T-helper 2 cell treated with Interferon-gamma antibody and Interleukin-4, amounts not matched to agents 5 μg/mL and 100 μg/mL, for 36 hours (primary cell): Measurements from ENCODE around the gene AKR1C3.

Source experiments
- DNase-seq: peaks from one replicate; pipeline ENCODE4 v3.0.0; 2021; ENCODE audit warnings: low spot score
- H3K27ac Mint-ChIP-seq: one replicate; pipeline ENCODE4 v1.8.0; 2021; ENCODE audit warnings: mild to moderate bottlenecking, mixed read lengths
- H3K27me3 Mint-ChIP-seq: one replicate; pipeline ENCODE4 v1.8.0; 2021; ENCODE audit warnings: low read depth, mixed read lengths
- H3K36me3 Mint-ChIP-seq: one replicate; pipeline ENCODE4 v1.8.0; 2021; ENCODE audit warnings: low read depth, mixed read lengths
- H3K4me1 Mint-ChIP-seq: one replicate; pipeline ENCODE4 v1.8.0; 2021; ENCODE audit warnings: low read depth, mixed read lengths
- H3K4me3 Mint-ChIP-seq: one replicate; pipeline ENCODE4 v1.8.0; 2022; ENCODE audit warnings: mild to moderate bottlenecking, moderate library complexity, mixed read lengths
- H3K9me3 Mint-ChIP-seq: one replicate; pipeline ENCODE4 v1.8.0; 2021; ENCODE audit warnings: mixed read lengths

The AKR1C3 gene

DNA sequence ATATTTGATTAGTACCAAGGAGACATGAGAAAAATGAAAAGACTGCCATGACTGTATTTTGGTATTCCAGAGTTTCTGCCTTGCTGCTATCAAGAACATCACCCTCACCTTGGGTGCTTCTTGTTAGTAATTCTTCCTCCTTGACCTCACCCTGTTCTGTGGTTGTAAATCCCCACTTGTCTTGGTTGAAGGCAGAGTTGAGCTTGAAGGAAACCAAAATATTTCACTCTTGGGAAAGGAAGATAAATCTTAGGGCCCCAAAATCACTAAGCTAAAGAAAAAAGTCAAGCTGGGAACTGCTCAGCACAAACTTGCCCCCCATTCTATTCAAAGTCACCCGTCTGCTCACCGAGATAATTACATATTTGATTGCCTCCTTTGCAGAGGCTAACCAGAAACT lies 20.6 kb upstream of the AKR1C3 start:
- Mint-ChIP-seq H3K27me3 (no peaks in the 10 kb centered on the region), H3K4me3 (no peak overlapping the region)

DNA sequence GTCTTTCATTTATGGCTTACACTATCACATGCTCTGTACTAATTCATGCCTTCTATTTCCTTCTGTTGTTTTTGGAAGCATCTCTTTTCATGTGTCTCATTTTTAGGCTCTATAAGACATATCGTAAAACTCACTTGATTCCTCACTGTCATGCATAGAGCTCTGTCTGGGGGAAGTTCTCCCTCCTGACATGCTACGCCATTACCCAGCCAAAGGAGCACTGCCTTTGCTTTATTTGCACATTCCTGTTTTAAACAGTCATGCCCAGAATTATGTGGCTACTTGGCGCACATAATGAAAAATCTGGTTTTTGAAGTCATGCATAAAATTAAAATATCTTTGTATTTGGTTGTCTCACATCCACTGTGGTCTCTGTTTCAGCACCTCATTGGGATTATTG lies 17.6 kb upstream of the AKR1C3 start:
- Mint-ChIP-seq H3K4me3 (no peak overlapping the region), H3K27ac (no peak overlapping the region), H3K27me3 (no peaks in the 10 kb centered on the region), H3K4me1 (no peaks in the 10 kb centered on the region), H3K36me3 (no peaks in the 10 kb centered on the region), H3K9me3 (no peaks in the 10 kb centered on the region)
- no peak for DNase-seq

More for the DNA sequence above, 20.6 kb upstream of the AKR1C3 start:
- no peaks in the 10 kb centered on the region for H3K36me3 Mint-ChIP-seq
- H3K27ac Mint-ChIP-seq: no peak overlapping the region
- no peaks in the 10 kb centered on the region for H3K4me1 Mint-ChIP-seq
- H3K9me3 Mint-ChIP-seq: peaks cover 5% of the 10 kb centered on the region
- no peak for DNase-seq

DNA sequence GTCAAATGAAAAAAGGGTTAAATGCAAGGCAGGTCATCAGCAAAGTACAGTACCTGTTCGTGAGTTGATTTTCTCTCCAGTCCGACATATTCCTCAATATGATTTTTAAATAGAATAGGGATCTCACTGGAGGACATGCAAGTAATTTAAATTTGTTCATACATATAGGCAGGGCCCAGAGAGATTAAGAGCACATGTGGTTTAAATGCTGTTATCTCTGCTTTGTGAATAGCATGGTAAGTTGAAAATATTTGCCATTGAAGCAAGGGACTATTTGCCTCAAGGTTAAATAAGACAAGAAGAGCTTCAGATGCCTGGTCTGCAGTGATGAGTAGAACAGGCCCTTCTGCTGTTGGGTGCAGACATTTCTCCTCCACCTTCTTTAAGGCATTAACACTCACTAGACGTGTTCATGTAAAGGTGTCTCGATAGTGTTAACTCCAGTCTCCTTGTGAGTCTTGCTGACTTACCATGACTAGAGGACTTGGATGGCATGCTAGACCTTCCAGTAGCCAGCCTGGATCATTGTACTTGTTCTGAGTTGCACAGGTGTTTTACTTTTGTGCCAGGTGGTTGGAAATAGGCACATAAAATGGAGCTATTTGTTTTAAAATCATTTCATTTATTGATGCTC lies 15.6 kb upstream of the AKR1C3 start:
- no peaks in the 10 kb centered on the region for H3K36me3 Mint-ChIP-seq
- H3K27ac Mint-ChIP-seq: no peak overlapping the region
- DNase-seq: no peak
- no peak overlapping the region for H3K4me3 Mint-ChIP-seq
- no peaks in the 10 kb centered on the region for H3K27me3 Mint-ChIP-seq
- H3K4me1 Mint-ChIP-seq: no peaks in the 10 kb centered on the region
- no peaks in the 10 kb centered on the region for H3K9me3 Mint-ChIP-seq

GRCh38 chr10:5079306-5079830 lies 14.8 kb upstream of the AKR1C3 start:
- DNase-seq: no peak
- no peaks in the 10 kb centered on the region for H3K4me1 Mint-ChIP-seq
- H3K36me3 Mint-ChIP-seq: no peaks in the 10 kb centered on the region
- no peaks in the 10 kb centered on the region for H3K9me3 Mint-ChIP-seq
- H3K4me3 Mint-ChIP-seq: no peak overlapping the region
- H3K27me3 Mint-ChIP-seq: no peaks in the 10 kb centered on the region
- H3K27ac Mint-ChIP-seq: no peak overlapping the region

- no peak for DNase-seq
- H3K27me3 Mint-ChIP-seq: no peaks in the 10 kb centered on the region
- no peaks in the 10 kb centered on the region for H3K36me3 Mint-ChIP-seq
- no peaks in the 10 kb centered on the region for H3K4me1 Mint-ChIP-seq
- H3K27ac Mint-ChIP-seq: no peak overlapping the region
- no peaks in the 10 kb centered on the region for H3K9me3 Mint-ChIP-seq
- H3K4me3 Mint-ChIP-seq: no peak overlapping the region
Observed at GRCh38 chr10:5079836-5080235, 14.4 kb upstream of the AKR1C3 start.

DNA sequence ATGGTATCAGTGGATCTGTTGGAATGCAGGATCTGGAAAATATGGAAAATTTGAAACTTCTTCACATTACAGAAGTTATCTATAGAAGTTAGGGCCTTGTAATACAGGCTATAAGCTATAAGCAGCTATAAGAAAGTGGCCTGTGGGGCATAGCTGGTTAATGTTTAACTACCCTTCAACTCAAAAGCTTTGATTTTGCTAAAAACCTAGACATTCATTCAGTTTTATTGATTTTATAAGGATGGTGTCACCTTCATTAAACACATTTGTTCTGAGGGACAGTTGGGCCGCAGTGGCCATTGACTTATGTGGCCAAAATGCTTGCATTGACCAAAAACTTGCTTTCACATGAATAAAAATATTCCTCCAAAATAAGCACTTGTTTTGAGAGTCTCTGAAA lies 13.1 kb upstream of the AKR1C3 start:
- Mint-ChIP-seq H3K4me1 (no peaks in the 10 kb centered on the region), H3K27ac (no peak overlapping the region), H3K4me3 (no peak overlapping the region), H3K27me3 (no peaks in the 10 kb centered on the region), H3K9me3 (no peaks in the 10 kb centered on the region), H3K36me3 (no peaks in the 10 kb centered on the region)
- DNase-seq: no peak

GRCh38 chr10:5088703-5089261 lies 5.4 kb upstream of the AKR1C3 start:
- Mint-ChIP-seq H3K4me3 (no peak overlapping the region), H3K9me3 (no peaks in the 10 kb centered on the region), H3K4me1 (peaks cover 2% of the 10 kb centered on the region), H3K27me3 (peaks cover 9% of the 10 kb centered on the region), H3K36me3 (no peaks in the 10 kb centered on the region), H3K27ac (no peak overlapping the region)
- no peak for DNase-seq

- Mint-ChIP-seq H3K27ac (no peak overlapping the region), H3K4me3 (no peak overlapping the region), H3K4me1 (peaks cover 4% of the 10 kb centered on the region), H3K27me3 (peaks cover 12% of the 10 kb centered on the region), H3K9me3 (no peaks in the 10 kb centered on the region), H3K36me3 (no peaks in the 10 kb centered on the region)
- no peak for DNase-seq
Observed at GRCh38 chr10:5089865-5090264, 4.3 kb upstream of the AKR1C3 start.

DNA sequence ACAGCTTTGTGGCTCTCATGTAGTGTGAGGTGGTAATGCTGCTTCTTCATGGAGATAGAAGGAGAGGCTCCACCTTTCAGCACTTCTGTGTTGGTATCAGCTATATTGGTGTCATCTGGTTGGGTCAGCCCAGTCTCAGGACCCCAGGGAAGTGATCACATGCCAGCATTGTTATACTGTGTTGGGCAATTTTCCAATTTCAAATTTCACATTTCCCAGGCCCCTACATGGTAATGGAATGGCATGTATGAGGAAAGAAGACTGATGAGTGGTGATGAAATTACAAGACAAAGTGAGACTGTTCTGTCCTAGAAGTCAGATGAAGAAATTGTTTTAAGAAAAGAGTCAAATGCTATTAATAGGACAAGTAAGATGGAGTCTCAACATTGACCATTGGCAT lies 3.7 kb upstream of the AKR1C3 start:
- Mint-ChIP-seq H3K4me3 (no peak overlapping the region), H3K4me1 (peaks cover 6% of the 10 kb centered on the region), H3K27me3 (peaks cover 12% of the 10 kb centered on the region), H3K9me3 (no peaks in the 10 kb centered on the region), H3K27ac (no peak overlapping the region), H3K36me3 (no peaks in the 10 kb centered on the region)
- no peak for DNase-seq

DNA sequence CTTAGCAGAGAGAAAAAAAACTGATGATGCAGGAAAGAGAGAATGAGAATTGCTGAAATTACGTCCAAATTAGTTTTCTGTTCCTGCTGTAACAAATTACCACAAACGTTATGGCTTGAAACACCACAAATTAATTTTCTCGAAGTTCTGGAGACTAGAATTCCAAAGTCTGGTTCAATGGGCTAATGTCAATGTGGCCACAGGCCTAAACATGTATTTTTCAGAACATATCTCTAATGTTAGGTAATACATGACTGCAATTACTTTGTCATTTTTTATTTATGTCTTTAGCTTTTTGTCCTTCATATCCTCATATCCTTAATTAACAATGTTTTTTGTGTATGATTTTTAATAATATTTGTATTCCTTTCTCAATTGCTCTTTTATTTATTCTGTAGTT lies 3.0 kb upstream of the AKR1C3 start:
- H3K27ac Mint-ChIP-seq: no peak overlapping the region
- no peak overlapping the region for H3K4me3 Mint-ChIP-seq
- H3K4me1 Mint-ChIP-seq: peaks cover 6% of the 10 kb centered on the region
- H3K27me3 Mint-ChIP-seq: peaks cover 12% of the 10 kb centered on the region
- no peaks in the 10 kb centered on the region for H3K9me3 Mint-ChIP-seq
- no peaks in the 10 kb centered on the region for H3K36me3 Mint-ChIP-seq
- DNase-seq: no peak

DNA sequence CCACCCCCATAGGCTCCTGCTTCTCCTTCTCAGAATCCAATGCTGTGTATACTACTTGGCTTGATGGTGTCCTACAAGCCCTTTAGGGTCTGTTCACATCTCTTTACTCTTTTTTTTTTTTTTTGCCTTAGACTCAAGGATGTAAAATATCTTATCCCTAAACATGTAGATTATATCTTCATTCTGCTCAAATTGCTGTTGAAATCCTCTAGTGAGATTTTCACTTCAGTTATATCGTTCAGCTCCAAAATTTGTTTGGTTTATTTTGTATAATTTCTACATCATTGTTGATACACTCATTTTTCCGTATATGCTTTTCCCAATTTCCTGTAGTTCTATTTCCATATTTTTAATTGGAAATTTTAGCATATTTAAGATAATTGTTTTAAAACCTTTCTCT lies 1.8 kb upstream of the AKR1C3 start:
- Mint-ChIP-seq H3K4me3 (no peak overlapping the region), H3K4me1 (peaks cover 6% of the 10 kb centered on the region), H3K9me3 (no peaks in the 10 kb centered on the region), H3K27me3 (peaks cover 13% of the 10 kb centered on the region), H3K36me3 (no peaks in the 10 kb centered on the region), H3K27ac (no peak overlapping the region)
- DNase-seq: no peak

- H3K4me1 Mint-ChIP-seq: peaks cover 6% of the 10 kb centered on the region
- H3K27ac Mint-ChIP-seq: no peak overlapping the region
- no peaks in the 10 kb centered on the region for H3K36me3 Mint-ChIP-seq
- peaks cover 9% of the 10 kb centered on the region for H3K27me3 Mint-ChIP-seq
- DNase-seq: no peak
- H3K4me3 Mint-ChIP-seq: no peak overlapping the region
- no peaks in the 10 kb centered on the region for H3K9me3 Mint-ChIP-seq
Observed at GRCh38 chr10:5092848-5093790, 1.1 kb upstream of the AKR1C3 start.

GRCh38 chr10:5095687-5096086 lies 1.5 kb downstream of the AKR1C3 start:
- no peak overlapping the region for H3K27ac Mint-ChIP-seq
- H3K4me1 Mint-ChIP-seq: peaks cover 5% of the 10 kb centered on the region
- DNase-seq: no peak
- H3K9me3 Mint-ChIP-seq: no peaks in the 10 kb centered on the region
- no peaks in the 10 kb centered on the region for H3K36me3 Mint-ChIP-seq
- H3K27me3 Mint-ChIP-seq: peaks cover 11% of the 10 kb centered on the region
- H3K4me3 Mint-ChIP-seq: no peak overlapping the region

- peaks cover 5% of the 10 kb centered on the region for H3K4me1 Mint-ChIP-seq
- DNase-seq: no peak
- no peaks in the 10 kb centered on the region for H3K9me3 Mint-ChIP-seq
- no peaks in the 10 kb centered on the region for H3K36me3 Mint-ChIP-seq
- no peak overlapping the region for H3K27ac Mint-ChIP-seq
- H3K4me3 Mint-ChIP-seq: no peak overlapping the region
- peaks cover 11% of the 10 kb centered on the region for H3K27me3 Mint-ChIP-seq
Observed at GRCh38 chr10:5096108-5096507, 1.9 kb downstream of the AKR1C3 start.
